DOHH2 (cell line): ENCODE data around the gene DNER.

Source experiments
- H3F3A ChIP-seq: fragments of 200-600 bp; sonication (generic), shearing (Covaris generic); 2 replicates; pipeline ENCODE4 v1.6.0; 2016; ENCODE audit warnings: antibody characterized with exemption, mild to moderate bottlenecking; ENCODE audit not compliant: control insufficient read depth, insufficient read depth
- H3K27ac ChIP-seq: fragments of 200-600 bp; sonication (generic); 2 replicates; pipeline ENCODE4 v1.5.1; 2014; ENCODE audit warnings: low read depth, mild to moderate bottlenecking, low read length, moderate library complexity
- H3K27me3 ChIP-seq: fragments of 200-600 bp; sonication (generic); 2 replicates; pipeline ENCODE4 v1.6.1; 2014; ENCODE audit warnings: mild to moderate bottlenecking, low read length, mixed read lengths; ENCODE audit not compliant: control insufficient read depth
- H3K36me3 ChIP-seq: fragments of 200-600 bp; sonication (generic); 2 replicates; pipeline ENCODE4 v1.6.1; 2014; ENCODE audit warnings: mild to moderate bottlenecking, low read length, moderate library complexity, mixed read lengths; ENCODE audit not compliant: control insufficient read depth
- H3K4me1 ChIP-seq: fragments of 200-600 bp; sonication (generic); 2 replicates; pipeline ENCODE4 v1.6.1; 2014; ENCODE audit warnings: mild to moderate bottlenecking, low read length, mixed read lengths; ENCODE audit not compliant: control insufficient read depth
- H3K4me2 ChIP-seq: fragments of 200-600 bp; sonication (generic); 2 replicates; pipeline ENCODE4 v1.6.0; 2014; ENCODE audit warnings: mild to moderate bottlenecking, low read length, moderate library complexity
- H3K4me3 ChIP-seq: fragments of 200-600 bp; sonication (generic); 2 replicates; pipeline ENCODE4 v1.5.1; 2014; ENCODE audit warnings: mild to moderate bottlenecking, low read length, mixed read lengths
- H3K79me2 ChIP-seq: fragments of 200-600 bp; sonication (generic); 2 replicates; pipeline ENCODE4 v1.6.1; 2014; ENCODE audit warnings: mild to moderate bottlenecking, low read length, mixed read lengths; ENCODE audit not compliant: control insufficient read depth
- H3K9me2 ChIP-seq: fragments of 200-600 bp; sonication (generic); replicated peaks from 2 replicates; pipeline ENCODE4 v1.6.1; 2014; ENCODE audit warnings: mild to moderate bottlenecking, low read length, mixed read lengths; ENCODE audit not compliant: control insufficient read depth
- H3K9me3 ChIP-seq: fragments of 200-600 bp; sonication (generic); 2 replicates; pipeline ENCODE4 v1.6.1; 2014; ENCODE audit warnings: antibody characterized with exemption, low read length, mixed read lengths; ENCODE audit not compliant: control insufficient read depth, insufficient read depth
- H4K20me1 ChIP-seq: fragments of 200-600 bp; sonication (generic); 2 replicates; pipeline ENCODE4 v1.6.0; 2014; ENCODE audit warnings: low read depth, mild to moderate bottlenecking, antibody characterized with exemption, low read length, moderate library complexity; ENCODE audit not compliant: control insufficient read depth, insufficient read depth
- EZH2phosphoT487 ChIP-seq: fragments of 200-600 bp; sonication (generic); IDR thresholded peaks from 2 replicates; pipeline ENCODE4 v1.6.1; 2017; ENCODE audit warnings: borderline replicate concordance, mild to moderate bottlenecking, antibody characterized with exemption, low read length, moderate library complexity, mixed read lengths
- TF ChIP-seq, protein P1 (sequence below): fragments of 200-600 bp; sonication (generic); IDR thresholded peaks from one replicate; pipeline ENCODE4 v1.5.1; 2014; ENCODE audit warnings: antibody characterized with exemption, mild to moderate bottlenecking, low read depth, low read length; ENCODE audit not compliant: poor library complexity, severe bottlenecking

The DNER gene

DNA sequence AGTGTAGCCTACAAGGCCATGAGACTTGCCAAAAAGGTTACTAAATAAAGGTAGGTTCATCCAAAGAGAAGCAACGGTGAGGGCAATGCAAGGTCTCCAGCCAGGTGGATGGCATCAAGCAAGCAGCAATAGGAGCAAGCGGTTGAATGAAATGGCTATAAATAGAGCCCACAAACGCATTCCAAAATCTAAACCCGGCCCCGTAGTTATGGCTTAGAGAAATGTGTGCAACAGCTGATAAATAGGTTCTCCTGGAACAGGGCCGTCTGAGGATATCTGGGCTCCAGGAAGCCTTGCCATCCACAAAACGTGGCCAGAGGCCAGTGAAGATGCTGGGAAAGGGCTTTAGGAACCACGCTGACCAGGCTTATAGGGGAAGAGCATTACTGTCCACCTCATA, 297.2 kb downstream of the DNER start:
- no peaks in the 10 kb centered on the region for H3K9me2 ChIP-seq
- TF ChIP-seq, protein P1, sequence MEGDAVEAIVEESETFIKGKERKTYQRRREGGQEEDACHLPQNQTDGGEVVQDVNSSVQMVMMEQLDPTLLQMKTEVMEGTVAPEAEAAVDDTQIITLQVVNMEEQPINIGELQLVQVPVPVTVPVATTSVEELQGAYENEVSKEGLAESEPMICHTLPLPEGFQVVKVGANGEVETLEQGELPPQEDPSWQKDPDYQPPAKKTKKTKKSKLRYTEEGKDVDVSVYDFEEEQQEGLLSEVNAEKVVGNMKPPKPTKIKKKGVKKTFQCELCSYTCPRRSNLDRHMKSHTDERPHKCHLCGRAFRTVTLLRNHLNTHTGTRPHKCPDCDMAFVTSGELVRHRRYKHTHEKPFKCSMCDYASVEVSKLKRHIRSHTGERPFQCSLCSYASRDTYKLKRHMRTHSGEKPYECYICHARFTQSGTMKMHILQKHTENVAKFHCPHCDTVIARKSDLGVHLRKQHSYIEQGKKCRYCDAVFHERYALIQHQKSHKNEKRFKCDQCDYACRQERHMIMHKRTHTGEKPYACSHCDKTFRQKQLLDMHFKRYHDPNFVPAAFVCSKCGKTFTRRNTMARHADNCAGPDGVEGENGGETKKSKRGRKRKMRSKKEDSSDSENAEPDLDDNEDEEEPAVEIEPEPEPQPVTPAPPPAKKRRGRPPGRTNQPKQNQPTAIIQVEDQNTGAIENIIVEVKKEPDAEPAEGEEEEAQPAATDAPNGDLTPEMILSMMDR = no peak
- TF ChIP-seq EZH2phosphoT487 = no peak
- no peaks in the 10 kb centered on the region for H3K79me2 ChIP-seq
- H3K4me1 ChIP-seq = peaks cover 37% of the 10 kb centered on the region
- no peaks in the 10 kb centered on the region for H3K27me3 ChIP-seq
- no peaks in the 10 kb centered on the region for H3K9me3 ChIP-seq
- no peaks in the 10 kb centered on the region for H3K36me3 ChIP-seq
- peak overlapping the region; percentile 62 for H3K4me2 ChIP-seq
- no peak overlapping the region for H3K4me3 ChIP-seq
- H3K27ac ChIP-seq = peak overlapping the region; percentile 81
- no peaks in the 10 kb centered on the region for H4K20me1 ChIP-seq
- 0 out of 2 replicates have a peak, but pooled peaks cover 5% of the 10 kb centered on the region for H3F3A ChIP-seq

DNA sequence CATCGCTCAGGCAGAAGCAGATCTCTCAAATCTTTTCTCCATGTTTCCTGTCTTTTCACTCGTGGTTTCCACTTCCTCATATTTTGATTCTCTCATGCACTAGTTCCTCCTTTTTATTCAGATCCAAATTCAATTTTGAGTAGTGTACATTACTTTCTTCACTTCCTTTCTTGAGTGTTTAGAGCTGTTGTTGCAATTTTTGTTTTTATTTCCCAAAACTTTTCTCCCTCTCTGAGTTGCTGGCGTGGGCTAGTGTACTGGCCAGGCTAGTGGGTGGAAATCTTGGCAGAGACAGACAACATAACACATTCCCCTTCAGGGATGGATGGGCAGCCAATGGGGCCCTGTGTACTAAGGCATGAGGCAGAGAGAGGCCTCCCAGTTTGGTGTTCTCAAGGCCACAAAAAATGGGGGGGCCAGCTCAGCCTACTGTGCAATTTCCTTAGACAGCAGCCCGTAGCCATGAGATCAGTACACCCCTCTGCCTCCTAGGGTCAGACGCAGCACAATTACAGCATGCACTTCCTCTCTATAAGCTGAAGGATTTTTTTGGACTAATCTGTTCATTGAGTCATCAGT, 298.1 kb downstream of the DNER start:
- H3K4me3 ChIP-seq = peak overlapping the region; percentile 46
- H3K27ac ChIP-seq = peak overlapping the region; percentile 81
- H3K27me3 ChIP-seq = no peaks in the 10 kb centered on the region
- H3K79me2 ChIP-seq = no peaks in the 10 kb centered on the region
- H3K9me2 ChIP-seq = no peaks in the 10 kb centered on the region
- 0 out of 2 replicates have a peak, but pooled peaks cover 2% of the 10 kb centered on the region for H3F3A ChIP-seq
- no peak for TF ChIP-seq EZH2phosphoT487
- TF ChIP-seq, protein P1 = no peak
- H3K9me3 ChIP-seq = no peaks in the 10 kb centered on the region
- H4K20me1 ChIP-seq = no peaks in the 10 kb centered on the region
- peak overlapping the region; percentile 62 for H3K4me2 ChIP-seq
- H3K4me1 ChIP-seq = peaks cover 32% of the 10 kb centered on the region
- no peaks in the 10 kb centered on the region for H3K36me3 ChIP-seq

DNA sequence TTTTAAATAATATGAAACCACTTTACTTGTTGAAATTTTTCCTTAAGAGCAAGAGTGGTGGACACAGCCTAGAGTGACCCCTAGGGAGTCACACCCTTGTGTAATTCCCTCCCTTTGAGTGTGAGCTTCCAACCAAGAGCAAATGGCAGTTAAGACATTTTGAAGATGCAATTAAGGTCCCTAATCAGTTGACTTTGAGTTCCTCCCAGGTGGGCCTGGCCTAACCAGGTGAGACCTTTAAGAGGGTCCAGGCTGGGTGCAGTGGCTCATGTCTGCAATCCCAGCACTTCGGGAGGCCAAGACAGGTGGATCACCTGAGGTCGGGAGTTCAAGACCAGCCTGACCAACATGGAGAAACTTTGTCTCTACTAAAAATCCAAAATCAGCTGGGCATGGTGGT, 299.7 kb downstream of the DNER start:
- H3F3A ChIP-seq = 0 out of 2 replicates have a peak, but pooled peaks cover 2% of the 10 kb centered on the region
- H3K36me3 ChIP-seq = no peaks in the 10 kb centered on the region
- H3K4me3 ChIP-seq = no peak overlapping the region
- no peaks in the 10 kb centered on the region for H4K20me1 ChIP-seq
- no peaks in the 10 kb centered on the region for H3K9me2 ChIP-seq
- no peak overlapping the region for H3K4me2 ChIP-seq
- no peak overlapping the region for H3K27ac ChIP-seq
- H3K9me3 ChIP-seq = no peaks in the 10 kb centered on the region
- TF ChIP-seq, protein P1 = no peak
- TF ChIP-seq EZH2phosphoT487 = no peak
- no peaks in the 10 kb centered on the region for H3K79me2 ChIP-seq
- H3K27me3 ChIP-seq = no peaks in the 10 kb centered on the region
- peaks cover 32% of the 10 kb centered on the region for H3K4me1 ChIP-seq

DNA sequence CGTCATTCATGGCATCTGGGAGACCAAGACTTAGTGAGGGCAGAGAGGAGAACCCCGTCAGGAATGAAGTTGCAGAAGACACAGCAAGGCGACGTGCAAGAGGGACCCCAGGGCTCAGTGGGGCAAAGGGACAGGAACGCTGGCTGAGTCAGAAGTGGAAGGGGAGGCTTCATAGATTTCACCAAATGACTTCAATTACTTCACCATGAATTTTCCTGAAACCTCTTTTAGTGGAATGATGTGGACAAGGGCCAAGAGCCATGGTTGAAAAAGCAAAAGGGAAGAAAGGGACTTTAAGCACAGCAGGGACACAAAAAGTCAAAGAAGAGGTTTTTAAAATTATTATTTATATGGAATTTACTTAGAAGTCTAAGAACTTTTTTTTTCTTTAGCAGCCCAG, 301.7 kb downstream of the DNER start:
- peaks cover 25% of the 10 kb centered on the region for H3K4me1 ChIP-seq
- no peaks in the 10 kb centered on the region for H4K20me1 ChIP-seq
- H3K9me2 ChIP-seq = no peaks in the 10 kb centered on the region
- no peak overlapping the region for H3K4me2 ChIP-seq
- H3K4me3 ChIP-seq = no peak overlapping the region
- no peaks in the 10 kb centered on the region for H3K9me3 ChIP-seq
- H3K79me2 ChIP-seq = no peaks in the 10 kb centered on the region
- no peaks in the 10 kb centered on the region for H3K36me3 ChIP-seq
- TF ChIP-seq, protein P1 = no peak
- TF ChIP-seq EZH2phosphoT487 = no peak
- no peak overlapping the region for H3K27ac ChIP-seq
- H3F3A ChIP-seq = 0 out of 2 replicates have a peak, but pooled peaks cover 2% of the 10 kb centered on the region
- no peaks in the 10 kb centered on the region for H3K27me3 ChIP-seq
